ENCODE data around the gene SAC3D1. TPM values are rescaled to one million over a fixed set of nuclear protein-coding genes. Genes with fewer than 3 reads are reported as not detected.
A peak's percentile ranks its signal among the peaks of the same experiment; 100 is the strongest.

The SAC3D1 gene
- total and polyA plus RNA-seq, 9 of the 15 experiments (the other 6 are each of a cell fraction or from before 2014, with no cell fraction given), result 0.20 to 35.2 (median 5.8) TPM

- peak; percentile 97 for TF ChIP-seq E2F1 (CRISPR knock-in tag; IDR thresholded peaks at IDR 0.05)
- TF ChIP-seq ZBTB43 (CRISPR knock-in tag; IDR thresholded peaks at IDR 0.05), result 0 out of 2 replicates have a peak, but pooled peaks have one; percentile 49
- no peak for TF ChIP-seq MCM7 (IDR thresholded peaks at IDR 0.05)
- TF ChIP-seq ZBTB33 (CRISPR knock-in tag; IDR thresholded peaks at IDR 0.05), result peak; percentile 56
- TF ChIP-seq, protein P1, sequence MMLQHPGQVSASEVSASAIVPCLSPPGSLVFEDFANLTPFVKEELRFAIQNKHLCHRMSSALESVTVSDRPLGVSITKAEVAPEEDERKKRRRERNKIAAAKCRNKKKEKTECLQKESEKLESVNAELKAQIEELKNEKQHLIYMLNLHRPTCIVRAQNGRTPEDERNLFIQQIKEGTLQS (IDR thresholded peaks at IDR 0.05), result no peak
- TF ChIP-seq, protein P1 (CRISPR knock-in tag; conservative IDR thresholded peaks at IDR 0.05), result 0 out of 2 replicates have a peak, but pooled peaks have one; percentile 18
- TF ChIP-seq MAZ (CRISPR knock-in tag; conservative IDR thresholded peaks at IDR 0.05 in 1 of 2, IDR thresholded peaks at IDR 0.05 in 1 of 2), result peak; percentile 62 to 71; a peak in 3 of 4 replicates
- peak; percentile 71; the same call in 1 of the 2 replicates for TF ChIP-seq NR3C1 (CRISPR knock-in tag; IDR thresholded peaks at IDR 0.05)
- TF ChIP-seq ARHGAP35 (IDR thresholded peaks at IDR 0.05; ENCODE audit: partially characterized antibody), result no peak
- no peak for TF ChIP-seq RFX5 (IDR thresholded peaks at IDR 0.05; ENCODE audit: low read depth, low read length)
- TF ChIP-seq ZNF830 (CRISPR knock-in tag; IDR thresholded peaks at IDR 0.05), result no peak
- TF ChIP-seq ELF4 (CRISPR knock-in tag; IDR thresholded peaks at IDR 0.05), result no peak
- no peak for TF ChIP-seq GATAD2A (IDR thresholded peaks at IDR 0.05)
- TF ChIP-seq, protein P2, sequence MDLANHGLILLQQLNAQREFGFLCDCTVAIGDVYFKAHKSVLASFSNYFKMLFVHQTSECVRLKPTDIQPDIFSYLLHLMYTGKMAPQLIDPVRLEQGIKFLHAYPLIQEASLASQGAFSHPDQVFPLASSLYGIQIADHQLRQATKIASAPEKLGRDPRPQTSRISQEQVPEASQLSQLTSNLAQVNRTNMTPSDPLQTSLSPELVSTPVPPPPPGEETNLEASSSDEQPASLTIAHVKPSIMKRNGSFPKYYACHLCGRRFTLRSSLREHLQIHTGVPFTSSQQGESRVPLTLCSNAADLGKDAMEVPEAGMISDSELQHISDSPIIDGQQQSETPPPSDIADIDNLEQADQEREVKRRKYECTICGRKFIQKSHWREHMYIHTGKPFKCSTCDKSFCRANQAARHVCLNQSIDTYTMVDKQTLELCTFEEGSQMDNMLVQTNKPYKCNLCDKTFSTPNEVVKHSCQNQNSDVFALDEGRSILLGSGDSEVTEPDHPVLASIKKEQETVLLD (IDR thresholded peaks at IDR 0.05), result no peak
- TF ChIP-seq USF1 (CRISPR knock-in tag; IDR thresholded peaks at IDR 0.05), result 0 out of 2 replicates have a peak, but pooled peaks have one; percentile 9
- no peak for TF ChIP-seq ZNF507 (tag; conservative IDR thresholded peaks at IDR 0.05)
- no peak for TF ChIP-seq PHF20 (IDR thresholded peaks at IDR 0.05; ENCODE audit: partially characterized antibody)
- no peak for TF ChIP-seq PRMT5 (CRISPR knock-in tag; IDR thresholded peaks at IDR 0.05)
- no peak for TF ChIP-seq THRAP3 (IDR thresholded peaks at IDR 0.05; ENCODE audit: borderline replicate concordance)
Measured at GRCh38 chr11:65040847-65041622, at the start of gene SAC3D1 (continued).
